GM10266 (cell line): ENCODE measurements around the gene WDR31.
"Not testable (repeated sequence)": the region's sequence is repeated elsewhere in the genome, so short reads cannot be mapped to it uniquely, and the experiment has no call there.

Experiments
- DNase-seq: peaks from one replicate; pipeline ENCODE4 v3.0.0; 2012; ENCODE audit errors: extremely low spot score
- CTCF ChIP-seq: IDR thresholded peaks from 2 replicates; pipeline ENCODE4 v1.5.1; 2012; ENCODE audit warnings: mild to moderate bottlenecking, low read depth; ENCODE audit not compliant: control insufficient read depth, insufficient read depth; ENCODE audit errors: missing control alignments

WDR31 gene

GRCh38 chr9:113380869-113381378 is 40.8 kb upstream of the WDR31 start:
- peak; percentile 76 for DNase-seq
- no peak for TF ChIP-seq CTCF

GRCh38 chr9:113379829-113380210 is 39.7 kb upstream of the WDR31 start:
- not testable (repeated sequence) for DNase-seq

- not testable (repeated sequence) for DNase-seq
Measured at GRCh38 chr9:113379094-113379828, 39.2 kb upstream of the WDR31 start.

GRCh38 chr9:113376634-113377567 is 36.8 kb upstream of the WDR31 start, which contains the start of gene HDHD3:
TSS of gene HDHD3 (minus strand) at chr9:113376986. CDS start at chr9:113374354, 2,632 bp downstream.
- no peak for TF ChIP-seq CTCF
- DNase-seq = peak; percentile 88

- no peak for DNase-seq
- no peak for TF ChIP-seq CTCF
Measured at GRCh38 chr9:113375057-113376023, 35.3 kb upstream of the WDR31 start.

- TF ChIP-seq CTCF = no peak
- DNase-seq = no peak
Measured at GRCh38 chr9:113373676-113374392, 33.8 kb upstream of the WDR31 start.

GRCh38 chr9:113373256-113373655 is 33.2 kb upstream of the WDR31 start:
- no peak for TF ChIP-seq CTCF
- no peak for DNase-seq
